ENCODE data around the gene DCTN5.
A peak's percentile ranks its signal among the peaks of the same experiment; 100 is the strongest.

Gene DCTN5

GRCh38 chr16:23676924-23677480 lies 35.7 kb downstream of the DCTN5 start:
- no peak for TF ChIP-seq CTCF (IDR thresholded peaks at IDR 0.05; ENCODE audit: extremely low read depth, missing control alignments)
- no peak for DNase-seq (ENCODE audit: low spot score)

- no peak for TF ChIP-seq CTCF (IDR thresholded peaks at IDR 0.05; ENCODE audit: extremely low read depth, missing control alignments)
- peak; percentile 91 for DNase-seq (ENCODE audit: low spot score)
Measured at GRCh38 chr16:23678430-23679273, 37.4 kb downstream of the DCTN5 start, which contains the start of gene PLK1. PLK1 (plus strand) TSS chr16:23678889; CDS start chr16:23678933, 44 bp downstream.

- DNase-seq (ENCODE audit: low spot score) = peak; percentile 42
- TF ChIP-seq CTCF (IDR thresholded peaks at IDR 0.05; ENCODE audit: extremely low read depth, missing control alignments) = no peak
Measured at GRCh38 chr16:23679274-23679985, 38.2 kb downstream of the DCTN5 start.

GRCh38 chr16:23679986-23680336 lies 38.7 kb downstream of the DCTN5 start:
- TF ChIP-seq CTCF (IDR thresholded peaks at IDR 0.05; ENCODE audit: extremely low read depth, missing control alignments) = no peak
- DNase-seq (ENCODE audit: low spot score) = no peak

GRCh38 chr16:23682181-23682580 lies 40.9 kb downstream of the DCTN5 start:
- no peak for DNase-seq (ENCODE audit: low spot score)
- TF ChIP-seq CTCF (IDR thresholded peaks at IDR 0.05; ENCODE audit: extremely low read depth, missing control alignments) = no peak

GRCh38 chr16:23683487-23683886 lies 42.2 kb downstream of the DCTN5 start:
- DNase-seq (ENCODE audit: low spot score) = no peak
- TF ChIP-seq CTCF (IDR thresholded peaks at IDR 0.05; ENCODE audit: extremely low read depth, missing control alignments) = no peak

Data from GM20000 (cell line).